Right atrium auricular region (tissue), 2 donors: Measurements from ENCODE around the gene CNTN6. TPM values are rescaled to one million over a fixed set of nuclear protein-coding genes. Genes with fewer than 3 reads are reported as not detected.

Experiments
- DNase-seq: peaks from one replicate; pipeline ENCODE4 v3.0.0-alpha.2; 2019; ENCODE audit warnings: low spot score
- H3K27ac ChIP-seq, 2 donors: fragments of 200-600 bp; sonication (generic); 1 replicate in 1 of 2; 2 replicates in 1 of 2; pipeline ENCODE4 v1.5.1; 2016 to 2019
- H3K27me3 ChIP-seq, 2 donors: fragments of 200-600 bp; sonication (generic); one replicate each; pipeline versions ENCODE4 v1.5.1 to v1.6.0; 2017 to 2019
- H3K36me3 ChIP-seq: fragments of 200-600 bp; sonication (generic); one replicate; pipeline ENCODE4 v1.5.1; 2016
- H3K4me1 ChIP-seq, 2 donors: fragments of 200-600 bp; sonication (generic); one replicate each; pipeline versions ENCODE4 v1.5.1 to v1.6.0; 2017 to 2019
- H3K4me3 ChIP-seq, 2 donors: fragments of 200-600 bp; sonication (generic); 1 replicate in 1 of 2; 2 replicates in 1 of 2; pipeline ENCODE4 v1.5.1; 2017 to 2019; ENCODE audit warnings: mild to moderate bottlenecking in 1 of 2, moderate library complexity in 1 of 2
- H3K9me3 ChIP-seq, 2 donors: fragments of 200-600 bp; sonication (generic); one replicate each; pipeline ENCODE4 v1.5.1; 2019
- total RNA-seq, 2 donors: library from RNA; depleted of rRNA; stranded (reverse); fragments of >200 nt; gene quantifications; one replicate each; pipeline ENCODE4 v1.1.0, GENCODE V29; 2016
- TF ChIP-seq, protein P1 (sequence below), 2 donors: fragments of 200-600 bp; sonication (generic); IDR thresholded peaks; one replicate each; pipeline ENCODE4 v1.5.1; 2019; ENCODE audit warnings: antibody characterized with exemption in 2 of 2

CNTN6 gene
- total RNA-seq, 2 donors from 2014 or later: 0.28 TPM; not detected in 1

DNA sequence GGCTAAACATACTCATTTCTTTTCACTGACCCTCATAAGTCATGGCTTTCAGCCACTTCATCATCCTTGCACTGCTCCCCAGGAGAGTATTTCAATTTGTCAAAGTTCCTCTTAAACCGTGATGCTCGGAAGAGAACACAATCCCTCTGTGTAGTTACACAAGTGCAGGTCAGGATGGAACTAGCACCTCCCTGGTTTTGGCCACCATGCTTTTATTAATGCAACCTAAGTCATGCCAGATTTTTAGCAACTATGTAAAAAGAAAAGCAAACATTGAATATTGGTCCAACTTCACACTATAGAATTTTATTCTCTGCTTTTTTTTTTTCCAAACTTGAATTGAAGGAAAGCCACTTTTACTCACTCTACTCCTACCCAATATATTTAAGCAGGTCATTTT, 45.2 kb downstream of the CNTN6 start:
- DNase-seq: no peak
- Histone ChIP-seq H3K27me3 (no peaks in the 10 kb centered on the region), H3K27ac (no peak overlapping the region), H3K36me3 (no peaks in the 10 kb centered on the region), H3K4me1 (no peaks in the 10 kb centered on the region), H3K4me3 (no peak overlapping the region), H3K9me3 (no peaks in the 10 kb centered on the region)
- TF ChIP-seq, protein P1, sequence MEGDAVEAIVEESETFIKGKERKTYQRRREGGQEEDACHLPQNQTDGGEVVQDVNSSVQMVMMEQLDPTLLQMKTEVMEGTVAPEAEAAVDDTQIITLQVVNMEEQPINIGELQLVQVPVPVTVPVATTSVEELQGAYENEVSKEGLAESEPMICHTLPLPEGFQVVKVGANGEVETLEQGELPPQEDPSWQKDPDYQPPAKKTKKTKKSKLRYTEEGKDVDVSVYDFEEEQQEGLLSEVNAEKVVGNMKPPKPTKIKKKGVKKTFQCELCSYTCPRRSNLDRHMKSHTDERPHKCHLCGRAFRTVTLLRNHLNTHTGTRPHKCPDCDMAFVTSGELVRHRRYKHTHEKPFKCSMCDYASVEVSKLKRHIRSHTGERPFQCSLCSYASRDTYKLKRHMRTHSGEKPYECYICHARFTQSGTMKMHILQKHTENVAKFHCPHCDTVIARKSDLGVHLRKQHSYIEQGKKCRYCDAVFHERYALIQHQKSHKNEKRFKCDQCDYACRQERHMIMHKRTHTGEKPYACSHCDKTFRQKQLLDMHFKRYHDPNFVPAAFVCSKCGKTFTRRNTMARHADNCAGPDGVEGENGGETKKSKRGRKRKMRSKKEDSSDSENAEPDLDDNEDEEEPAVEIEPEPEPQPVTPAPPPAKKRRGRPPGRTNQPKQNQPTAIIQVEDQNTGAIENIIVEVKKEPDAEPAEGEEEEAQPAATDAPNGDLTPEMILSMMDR (IDR thresholded peaks at IDR 0.05): no peak

DNA sequence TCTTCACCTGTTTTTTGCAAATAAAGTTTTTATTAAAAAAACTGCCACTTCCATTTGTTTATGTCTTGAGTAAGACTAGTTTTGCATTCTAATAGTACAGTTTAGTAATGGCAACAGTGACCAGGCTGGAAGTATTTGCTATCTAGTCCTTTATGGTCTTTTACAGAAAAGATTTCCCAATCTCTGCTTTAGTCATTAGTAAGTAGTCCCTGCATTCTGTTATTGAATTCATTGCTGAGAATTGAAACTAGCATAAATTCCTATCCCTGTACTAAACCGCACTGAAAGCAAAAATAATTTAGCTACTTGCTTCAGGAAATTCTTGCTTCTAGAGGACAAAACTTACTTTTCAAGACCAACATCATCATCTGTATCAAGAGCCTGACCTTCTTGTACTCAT, 46.2 kb downstream of the CNTN6 start:
- Histone ChIP-seq H3K27ac (no peak overlapping the region), H3K4me1 (no peaks in the 10 kb centered on the region), H3K27me3 (no peaks in the 10 kb centered on the region), H3K4me3 (no peak overlapping the region), H3K9me3 (no peaks in the 10 kb centered on the region), H3K36me3 (no peaks in the 10 kb centered on the region)
- TF ChIP-seq, protein P1 (IDR thresholded peaks at IDR 0.05): no peak
- no peak for DNase-seq

DNA sequence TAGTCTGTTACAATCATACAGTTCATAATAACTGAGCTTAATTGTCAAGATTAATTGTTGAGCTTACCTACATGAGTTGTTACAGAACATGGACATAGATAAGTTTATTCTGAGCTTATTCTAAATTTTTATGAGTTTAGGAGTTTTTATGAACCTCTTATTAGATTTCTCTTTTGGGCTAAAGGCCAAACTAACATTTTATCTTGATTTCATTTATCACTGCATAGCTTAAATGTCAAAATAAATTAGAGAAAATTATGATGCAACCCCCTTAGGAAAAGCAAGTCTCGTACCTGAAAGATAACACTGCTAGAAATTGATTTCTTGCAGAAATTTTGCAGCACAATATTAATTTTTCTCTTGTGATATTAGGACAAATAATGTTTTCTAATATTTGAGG, 54.5 kb downstream of the CNTN6 start:
- H3K27ac ChIP-seq: no peak overlapping the region
- H3K4me1 ChIP-seq: no peaks in the 10 kb centered on the region
- DNase-seq: no peak
- H3K4me3 ChIP-seq: no peak overlapping the region
- H3K9me3 ChIP-seq: no peaks in the 10 kb centered on the region
- H3K27me3 ChIP-seq: no peaks in the 10 kb centered on the region
- TF ChIP-seq, protein P1 (IDR thresholded peaks at IDR 0.05): no peak
- no peaks in the 10 kb centered on the region for H3K36me3 ChIP-seq

DNA sequence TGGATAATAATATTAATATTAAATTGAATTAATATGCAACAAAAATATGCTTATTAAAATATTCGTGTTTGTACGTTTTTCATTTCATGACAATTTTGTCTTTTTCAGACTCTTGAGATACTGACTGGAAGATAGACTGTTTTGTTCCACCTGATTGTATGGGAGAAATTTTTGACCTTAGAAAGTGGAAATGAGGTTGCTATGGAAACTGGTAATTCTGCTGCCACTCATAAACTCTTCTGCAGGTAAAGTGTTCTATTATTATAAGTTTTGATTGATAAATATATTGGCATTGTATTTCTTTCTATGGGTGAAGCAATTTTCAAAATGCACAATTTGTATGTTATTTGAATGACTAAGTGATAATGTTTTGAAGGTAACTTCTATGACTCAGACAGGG, 55.0 kb downstream of the CNTN6 start:
- Histone ChIP-seq H3K27me3 (no peaks in the 10 kb centered on the region), H3K4me3 (no peak overlapping the region), H3K4me1 (no peaks in the 10 kb centered on the region), H3K36me3 (no peaks in the 10 kb centered on the region), H3K9me3 (no peaks in the 10 kb centered on the region), H3K27ac (no peak overlapping the region)
- DNase-seq: no peak
- TF ChIP-seq, protein P1 (IDR thresholded peaks at IDR 0.05): no peak

DNA sequence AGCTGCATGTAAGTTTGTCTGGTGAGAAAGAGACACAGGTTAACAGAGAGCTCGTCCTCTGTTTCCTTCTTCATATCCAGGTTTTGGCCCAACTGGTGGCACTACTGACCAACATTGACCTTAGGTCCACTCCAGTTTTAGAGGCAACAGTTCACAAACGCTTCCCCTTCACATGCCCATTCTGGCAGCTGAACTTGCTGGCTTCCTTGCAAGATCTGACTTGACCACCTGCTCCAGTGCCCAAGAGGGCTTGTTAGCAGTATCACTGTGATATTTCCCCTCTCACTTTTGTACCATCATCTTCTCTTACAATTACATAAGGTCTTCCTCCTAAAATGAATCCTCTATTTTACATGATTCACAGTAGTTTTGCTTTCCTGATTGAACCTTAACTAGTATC, 71.3 kb downstream of the CNTN6 start:
- H3K4me1 ChIP-seq: no peaks in the 10 kb centered on the region
- no peaks in the 10 kb centered on the region for H3K9me3 ChIP-seq
- no peaks in the 10 kb centered on the region for H3K27me3 ChIP-seq
- no peak overlapping the region for H3K27ac ChIP-seq
- DNase-seq: no peak
- no peak overlapping the region for H3K4me3 ChIP-seq
- TF ChIP-seq, protein P1 (IDR thresholded peaks at IDR 0.05): no peak
- no peaks in the 10 kb centered on the region for H3K36me3 ChIP-seq

DNA sequence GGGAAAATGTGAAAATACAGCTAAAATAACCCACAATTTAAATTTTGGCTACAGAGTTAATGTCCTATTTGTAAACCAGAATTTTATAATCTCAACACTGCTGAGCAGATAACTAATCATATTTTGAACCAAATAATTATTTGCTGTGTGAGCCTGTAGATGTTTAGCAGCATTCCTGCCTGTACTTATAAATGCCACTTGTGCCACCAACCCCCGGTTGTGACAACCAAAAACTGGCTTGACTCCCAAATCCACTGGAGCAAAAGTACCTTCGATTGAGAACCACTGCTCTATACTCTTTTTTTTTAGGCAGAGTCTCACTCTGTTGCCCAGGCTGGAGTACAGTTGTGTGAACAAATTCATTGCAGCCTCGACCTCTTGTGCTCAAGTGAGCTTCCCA, 78.5 kb downstream of the CNTN6 start:
- TF ChIP-seq, protein P1 (IDR thresholded peaks at IDR 0.05): no peak
- Histone ChIP-seq H3K4me3 (no peak overlapping the region), H3K36me3 (no peaks in the 10 kb centered on the region), H3K9me3 (no peaks in the 10 kb centered on the region), H3K27me3 (no peaks in the 10 kb centered on the region), H3K27ac (no peak overlapping the region), H3K4me1 (no peaks in the 10 kb centered on the region)
- DNase-seq: no peak
